Epithelial cell of esophagus (primary cell): ENCODE data around the gene MTCL1.

Experiments used
- DNase-seq: peaks from one replicate; pipeline ENCODE4 v3.0.0; 2010; ENCODE audit warnings: low read depth
- H3K4me3 ChIP-seq: 2 replicates; pipeline ENCODE4 v1.5.1; 2011; ENCODE audit warnings: mild to moderate bottlenecking, low read length, control low read depth
- TF ChIP-seq, protein P1 (sequence below): IDR thresholded peaks from 2 replicates; pipeline ENCODE4 v1.5.1; 2011; ENCODE audit warnings: low read depth, mild to moderate bottlenecking, low read length, control low read depth, inconsistent platforms; ENCODE audit not compliant: insufficient read depth; ENCODE audit errors: missing control alignments

MTCL1 gene

DNA sequence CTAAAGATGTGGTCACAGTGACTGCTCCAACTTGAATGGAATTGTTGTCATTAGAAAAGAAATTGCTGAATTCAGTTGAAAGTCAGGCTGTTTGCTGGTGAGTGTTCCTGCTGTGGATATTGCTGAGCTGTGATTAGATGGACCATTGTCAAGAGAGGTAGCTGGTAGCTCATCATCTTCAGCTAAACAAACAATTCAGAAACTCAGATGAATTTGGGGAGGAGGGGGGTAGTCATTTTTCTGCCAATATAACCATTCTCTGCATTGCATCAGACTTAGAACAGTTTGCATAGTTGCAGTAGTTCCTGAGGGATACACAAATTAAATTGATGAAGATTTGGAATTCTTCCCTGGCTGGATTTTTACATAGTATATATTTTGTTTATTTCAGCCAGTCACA, 108.3 kb downstream of the MTCL1 start:
- TF ChIP-seq, protein P1, sequence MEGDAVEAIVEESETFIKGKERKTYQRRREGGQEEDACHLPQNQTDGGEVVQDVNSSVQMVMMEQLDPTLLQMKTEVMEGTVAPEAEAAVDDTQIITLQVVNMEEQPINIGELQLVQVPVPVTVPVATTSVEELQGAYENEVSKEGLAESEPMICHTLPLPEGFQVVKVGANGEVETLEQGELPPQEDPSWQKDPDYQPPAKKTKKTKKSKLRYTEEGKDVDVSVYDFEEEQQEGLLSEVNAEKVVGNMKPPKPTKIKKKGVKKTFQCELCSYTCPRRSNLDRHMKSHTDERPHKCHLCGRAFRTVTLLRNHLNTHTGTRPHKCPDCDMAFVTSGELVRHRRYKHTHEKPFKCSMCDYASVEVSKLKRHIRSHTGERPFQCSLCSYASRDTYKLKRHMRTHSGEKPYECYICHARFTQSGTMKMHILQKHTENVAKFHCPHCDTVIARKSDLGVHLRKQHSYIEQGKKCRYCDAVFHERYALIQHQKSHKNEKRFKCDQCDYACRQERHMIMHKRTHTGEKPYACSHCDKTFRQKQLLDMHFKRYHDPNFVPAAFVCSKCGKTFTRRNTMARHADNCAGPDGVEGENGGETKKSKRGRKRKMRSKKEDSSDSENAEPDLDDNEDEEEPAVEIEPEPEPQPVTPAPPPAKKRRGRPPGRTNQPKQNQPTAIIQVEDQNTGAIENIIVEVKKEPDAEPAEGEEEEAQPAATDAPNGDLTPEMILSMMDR = no peak
- no peak overlapping the region for H3K4me3 ChIP-seq
- DNase-seq = no peak

DNA sequence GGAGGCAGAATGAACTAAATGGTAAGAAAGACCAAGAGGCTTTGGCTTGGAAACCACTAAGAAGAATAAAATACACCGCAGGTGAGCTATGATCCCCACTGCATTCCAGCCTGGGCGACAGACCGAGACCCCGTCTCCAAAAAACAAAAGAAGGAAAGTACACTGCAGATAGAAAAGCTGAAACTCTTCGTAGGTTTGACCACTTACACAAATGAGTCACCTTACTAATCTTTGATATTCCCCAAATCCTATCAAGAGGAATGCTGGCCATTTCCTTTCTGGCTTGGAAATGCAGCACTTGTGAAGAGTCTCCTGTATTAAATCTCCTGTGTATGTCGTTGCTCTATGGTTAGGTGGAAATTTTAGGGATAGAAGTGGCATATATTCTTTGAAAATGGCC, 108.8 kb downstream of the MTCL1 start:
- no peak for DNase-seq
- TF ChIP-seq, protein P1 = no peak
- no peak overlapping the region for H3K4me3 ChIP-seq

DNA sequence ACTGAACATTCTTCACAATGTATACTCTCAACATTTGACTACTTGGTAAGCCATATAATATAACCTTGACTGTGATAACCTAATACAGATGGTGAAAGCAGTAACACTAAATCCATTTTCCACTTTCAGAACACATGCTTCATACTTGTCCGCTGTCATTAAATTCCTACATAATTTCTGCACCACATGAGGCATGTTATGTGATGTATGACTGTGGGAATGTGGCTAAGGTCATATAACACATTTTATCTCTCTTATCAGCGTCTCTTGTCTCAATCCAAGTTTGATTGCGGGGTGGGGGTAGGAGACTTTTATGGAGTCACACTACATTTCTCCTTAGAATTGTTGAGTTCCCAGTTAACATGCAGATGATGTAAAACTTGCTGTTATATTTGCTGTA, 110.9 kb downstream of the MTCL1 start:
- TF ChIP-seq, protein P1 = no peak
- H3K4me3 ChIP-seq = no peak overlapping the region
- no peak for DNase-seq

DNA sequence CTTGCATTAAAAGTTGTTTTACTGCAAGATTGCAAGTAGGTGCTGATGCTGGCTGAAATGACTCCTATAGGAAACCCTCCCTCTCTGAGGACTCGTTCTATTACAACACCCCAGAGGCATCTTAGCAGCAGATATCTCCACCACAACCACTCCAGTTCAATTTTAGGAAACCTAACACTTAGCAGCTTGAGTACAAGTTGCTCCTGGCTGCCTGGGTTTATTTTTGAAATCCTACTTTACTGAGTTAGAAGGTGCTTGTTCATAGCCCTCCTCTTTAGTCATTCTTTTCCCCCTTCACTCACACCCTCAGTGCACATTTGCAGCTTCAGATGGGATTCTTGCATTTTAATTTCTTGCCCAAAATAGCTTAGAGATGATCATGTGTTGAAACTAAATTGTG, 111.5 kb downstream of the MTCL1 start:
- H3K4me3 ChIP-seq = no peak overlapping the region
- TF ChIP-seq, protein P1 = no peak
- DNase-seq = no peak

DNA sequence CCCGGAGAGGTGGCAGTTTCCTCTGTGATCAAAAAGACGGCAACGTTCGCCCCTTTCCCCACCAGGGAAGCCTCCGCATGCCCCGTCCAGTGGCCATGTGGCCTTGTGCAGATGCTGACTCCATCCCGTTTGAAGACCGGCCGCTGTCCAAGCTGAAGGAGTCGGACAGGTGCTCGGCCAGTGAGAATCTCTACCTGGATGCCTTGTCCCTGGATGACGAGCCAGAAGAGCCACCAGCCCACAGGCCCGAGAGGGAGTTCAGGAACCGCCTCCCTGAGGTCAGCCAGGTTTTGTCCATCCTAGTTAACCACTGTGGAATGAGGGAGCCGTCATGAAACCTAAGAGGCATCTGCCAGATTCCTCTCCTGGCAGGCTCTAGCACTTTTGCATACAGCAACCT, 113.6 kb downstream of the MTCL1 start:
- no peak for DNase-seq
- H3K4me3 ChIP-seq = no peak overlapping the region
- TF ChIP-seq, protein P1 = no peak

DNA sequence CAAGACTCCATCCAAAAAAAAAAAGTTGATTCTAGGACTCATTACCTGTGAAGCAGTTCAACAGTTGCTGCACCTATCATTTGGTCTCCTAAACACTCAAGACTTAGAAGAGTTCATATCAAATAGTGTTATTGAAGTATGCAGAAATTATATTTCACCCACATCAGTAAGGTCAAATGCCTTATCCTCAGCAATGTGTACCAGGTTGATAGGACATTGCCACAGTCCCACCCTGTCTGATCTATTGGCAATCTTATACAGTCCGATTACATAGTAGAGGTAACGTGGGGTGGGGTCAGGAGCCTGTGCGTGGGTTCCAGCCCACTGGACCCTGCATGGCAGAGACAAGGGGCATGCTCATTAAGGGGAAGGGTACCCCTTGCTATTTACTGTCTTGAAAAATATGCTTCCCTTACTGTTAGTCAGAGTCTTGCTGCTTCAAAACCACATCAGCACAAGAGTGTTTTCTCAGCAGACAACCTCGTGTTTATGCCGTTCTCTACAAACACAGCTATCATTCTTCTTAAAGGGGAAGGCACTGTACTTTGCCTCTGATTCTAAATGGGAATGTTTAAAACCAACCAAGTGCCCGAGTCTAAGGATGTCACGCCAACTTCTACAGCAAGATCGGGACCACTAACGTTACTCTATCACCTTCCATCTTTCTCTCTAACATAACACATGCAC, 115.2 kb downstream of the MTCL1 start:
- TF ChIP-seq, protein P1 = no peak
- H3K4me3 ChIP-seq = no peak overlapping the region
- no peak for DNase-seq

DNA sequence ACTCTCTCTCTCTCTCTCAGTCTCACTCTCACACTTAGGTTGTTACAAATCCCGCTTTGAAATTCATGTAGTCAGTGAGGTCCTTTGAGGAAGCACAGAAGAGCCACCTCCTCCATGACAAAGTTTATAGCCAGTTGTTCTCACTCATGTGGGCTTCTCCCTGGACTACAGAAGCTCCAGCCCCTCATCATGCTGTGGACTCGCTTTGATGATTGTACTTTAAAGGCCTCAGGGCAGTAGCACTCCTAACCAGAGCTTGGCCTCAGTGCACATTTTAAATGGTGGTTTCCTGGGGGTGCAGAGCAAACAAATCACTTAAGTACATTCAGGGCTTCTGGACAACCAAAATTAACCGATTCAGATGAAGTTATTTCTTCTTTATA, 115.7 kb downstream of the MTCL1 start:
- DNase-seq = no peak
- H3K4me3 ChIP-seq = no peak overlapping the region
- TF ChIP-seq, protein P1 = no peak
